CD14-positive monocyte (primary cell): Measurements from ENCODE around the gene ATP6V0E1. TPM values are rescaled to one million over a fixed set of nuclear protein-coding genes. Genes with fewer than 3 reads are reported as not detected.

Experiments used
- DNase-seq, 3 donors: peaks; one replicate each; pipeline ENCODE4 v3.0.0-alpha.2; 2011 to 2022
- H2AFZ ChIP-seq: 2 replicates; pipeline ENCODE4 v1.6.0; 2012; ENCODE audit warnings: mild to moderate bottlenecking, low read depth, low read length, inconsistent platforms; ENCODE audit not compliant: insufficient read depth, poor library complexity, severe bottlenecking
- H3K27ac ChIP-seq, 2 donors: 1 replicate in 1 of 2; 2 replicates in 1 of 2; pipeline ENCODE4 v1.5.1; 2012 to 2013; ENCODE audit warnings: low read length in 2 of 2, control low read depth in 1 of 2, inconsistent platforms in 1 of 2, low read depth in 1 of 2, mild to moderate bottlenecking in 1 of 2
- H3K27me3 ChIP-seq, 2 donors: one replicate each; pipeline versions ENCODE4 v1.6.0 to v1.6.1; 2011 to 2013; ENCODE audit warnings: low read length in 2 of 2; ENCODE audit not compliant: control insufficient read depth in 2 of 2, insufficient read depth in 2 of 2
- H3K36me3 ChIP-seq, 2 donors: replicated peaks in 1 of 2; 1 replicate in 1 of 2; 2 replicates in 1 of 2; pipeline versions ENCODE4 v1.5.1 to v1.6.1; 2012 to 2013; ENCODE audit warnings: low read length in 2 of 2, control low read depth in 1 of 2, inconsistent platforms in 1 of 2, mild to moderate bottlenecking in 1 of 2; ENCODE audit not compliant: insufficient read depth in 2 of 2, control insufficient read depth in 1 of 2
- H3K4me1 ChIP-seq, 2 donors: 1 replicate in 1 of 2; 2 replicates in 1 of 2; pipeline versions ENCODE4 v1.5.1 to v1.6.1; 2012 to 2013; ENCODE audit warnings: low read length in 2 of 2, control low read depth in 1 of 2, inconsistent platforms in 1 of 2, mild to moderate bottlenecking in 1 of 2, moderate library complexity in 1 of 2; ENCODE audit not compliant: insufficient read depth in 2 of 2, control insufficient read depth in 1 of 2
- H3K4me2 ChIP-seq: replicated peaks from 2 replicates; pipeline ENCODE3; 2012; ENCODE audit warnings: low read length, moderate library complexity, mild to moderate bottlenecking; ENCODE audit not compliant: poor library complexity, severe bottlenecking; ENCODE audit errors: extremely low read depth
- H3K4me3 ChIP-seq, 3 experiments: fragments of 200-600 bp in 1 of 3; sonication (generic) in 1 of 3; replicated peaks in 1 of 3; 1 replicate in 2 of 3; 2 replicates in 1 of 3; pipeline ENCODE4 v1.5.1; 2011 to 2013; ENCODE audit warnings: low read length in 3 of 3, mild to moderate bottlenecking in 3 of 3, control low read depth in 2 of 3, low read depth in 2 of 3, inconsistent platforms in 1 of 3, moderate library complexity in 1 of 3
- H3K79me2 ChIP-seq: 2 replicates; pipeline ENCODE4 v1.6.0; 2012; ENCODE audit warnings: mild to moderate bottlenecking, control low read depth, inconsistent platforms, low read length, moderate library complexity; ENCODE audit not compliant: insufficient read depth
- H3K9ac ChIP-seq: 2 replicates; pipeline ENCODE4 v1.6.0; 2017; ENCODE audit warnings: low read length, mild to moderate bottlenecking; ENCODE audit not compliant: insufficient read depth, poor library complexity, severe bottlenecking
- H3K9me3 ChIP-seq, 2 donors: replicated peaks in 1 of 2; 1 replicate in 1 of 2; 2 replicates in 1 of 2; pipeline versions ENCODE4 v1.5.1 to v1.6.1; 2012 to 2013; ENCODE audit warnings: low read length in 2 of 2, control low read depth in 1 of 2; ENCODE audit not compliant: control insufficient read depth in 1 of 2, insufficient read depth in 1 of 2
- H4K20me1 ChIP-seq: 2 replicates; pipeline ENCODE4 v1.6.0; 2012; ENCODE audit warnings: mild to moderate bottlenecking, low read length, control low read depth, moderate library complexity; ENCODE audit not compliant: insufficient read depth
- H3K27ac Mint-ChIP-seq, 7 donors: one replicate each; pipeline ENCODE4 v1.8.0; 2020; ENCODE audit warnings: mild to moderate bottlenecking in 7 of 7, mixed read lengths in 7 of 7, moderate library complexity in 6 of 7, inconsistent platforms in 2 of 7
- H3K27me3 Mint-ChIP-seq, 3 donors: one replicate each; pipeline ENCODE4 v1.8.0; 2021 to 2022; ENCODE audit warnings: low read depth in 3 of 3, mild to moderate bottlenecking in 3 of 3, mixed read lengths in 3 of 3, moderate library complexity in 3 of 3, inconsistent platforms in 1 of 3
- H3K36me3 Mint-ChIP-seq, 2 donors: one replicate each; pipeline ENCODE4 v1.8.0; 2020; ENCODE audit warnings: mixed read lengths in 2 of 2, inconsistent platforms in 1 of 2, mild to moderate bottlenecking in 1 of 2
- H3K4me1 Mint-ChIP-seq: one replicate; pipeline ENCODE4 v1.8.0; 2020; ENCODE audit warnings: mild to moderate bottlenecking, mixed read lengths
- H3K4me3 Mint-ChIP-seq, 2 donors: one replicate each; pipeline ENCODE4 v1.8.0; 2020; ENCODE audit warnings: mild to moderate bottlenecking in 2 of 2, mixed read lengths in 2 of 2, moderate library complexity in 1 of 2
- H3K9me3 Mint-ChIP-seq, 7 donors: one replicate each; pipeline ENCODE4 v1.8.0; 2020 to 2022; ENCODE audit warnings: mixed read lengths in 7 of 7, mild to moderate bottlenecking in 6 of 7, moderate library complexity in 6 of 7, inconsistent platforms in 2 of 7
- WGBS: methylation state at CpG from one replicate; pipeline ENCODE4 v1.1.5; 2013; ENCODE audit warnings: missing lambda C conversion rate; ENCODE audit not compliant: insufficient coverage; 5-methylcytosine and 5-hydroxymethylcytosine counted together
- intact Hi-C, 2 donors: fragments of 100-400 bp; cut with micrococcal nuclease; formaldehyde crosslinking; loops; one replicate each; pipeline versions ENCODE4 v1.15.0 to v1.15.1; 2023
- polyA plus RNA-seq, 3 donors: library from polyadenylated mRNA; depleted of rRNA in 1 of 3; unstranded in 2 of 3; stranded (reverse) in 1 of 3; fragments of 300-500 nt in 2 of 3; fragments of >200 nt in 1 of 3; fragmentation: Illumina TruSeq in 2 of 3; gene quantifications; 1 replicate in 2 of 3; 2 replicates in 1 of 3; pipeline ENCODE4 v1.2.3, GENCODE V29; 2012 to 2021
- TF ChIP-seq, protein P1 (sequence below): fragments of 200-600 bp; IDR thresholded peaks from one replicate; pipeline ENCODE4 v1.8.0; 2022; ENCODE audit warnings: antibody characterized with exemption, mild to moderate bottlenecking

Gene ATP6V0E1
- polyA plus RNA-seq, 3 donors, result 216 to 760 (median 698) TPM

DNA sequence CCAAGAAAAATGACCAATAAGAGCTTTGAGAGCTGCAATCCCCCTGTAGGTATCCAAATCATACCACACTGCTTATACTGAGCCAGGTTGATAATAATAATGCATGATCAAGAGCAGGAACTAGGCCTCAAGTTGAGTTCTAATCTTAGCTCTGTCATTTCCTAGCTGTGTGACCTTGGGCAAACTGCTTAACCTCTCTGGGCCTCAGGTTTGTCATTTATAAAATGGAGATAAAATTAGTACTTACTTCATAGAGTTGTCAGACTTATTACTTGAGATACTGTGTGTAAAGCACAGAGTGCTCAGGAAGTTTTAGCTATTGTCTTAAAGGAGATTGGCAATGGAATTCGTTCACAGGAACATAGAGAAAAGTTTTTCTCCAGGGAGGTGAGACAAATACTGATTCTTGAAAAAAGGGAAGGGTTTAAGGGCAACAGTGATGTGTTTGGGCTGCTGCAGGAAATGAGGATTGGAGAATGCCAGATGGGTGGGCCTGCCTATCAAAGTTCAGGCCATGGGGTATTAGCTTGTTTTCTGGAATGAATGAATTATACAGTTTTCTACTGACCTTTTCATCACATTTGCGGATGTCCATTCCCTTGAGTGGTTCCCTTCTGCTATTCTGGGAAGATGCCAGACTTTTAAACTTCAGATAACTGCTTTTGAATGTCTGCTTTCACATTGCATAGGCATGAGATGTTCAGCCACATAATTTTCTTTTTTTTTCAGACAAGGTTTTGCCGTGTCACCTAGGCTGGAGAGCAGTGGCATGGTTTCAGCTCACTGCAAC, 10.2 kb upstream of the ATP6V0E1 start:
- Histone ChIP-seq H2AFZ (no peak overlapping the region), H3K27ac (no peak overlapping the region), H3K9ac (no peak overlapping the region), H3K27me3 (peaks cover 0 to 6% of the 10 kb centered on the region in 2 donors), H3K79me2 (no peaks in the 10 kb centered on the region), H3K4me3 (no peak overlapping the region), H3K9me3 (no peaks in the 10 kb centered on the region), H4K20me1 (no peaks in the 10 kb centered on the region), H3K4me2 (no peak overlapping the region), H3K36me3 (no peaks in the 10 kb centered on the region), H3K4me1 (peaks cover 21 to 24% of the 10 kb centered on the region in 2 donors)
- Mint-ChIP-seq H3K36me3 (no peaks in the 10 kb centered on the region), H3K4me1 (peaks cover 19% of the 10 kb centered on the region), H3K27ac (no peak overlapping the region), H3K27me3 (peaks cover 0 to 7% (median 0%) of the 10 kb centered on the region in 3 donors), H3K9me3 (peaks cover 0 to 2% (median 0%) of the 10 kb centered on the region in 7 donors), H3K4me3 (no peak overlapping the region)
- DNase-seq, result no peak
- intact Hi-C loops, result loop anchor here in 1 of 2 donors (10.0 kb wide), 1 partner anchor 231 kb away; no protein-coding TSS in a partner anchor
- TF ChIP-seq, protein P1, sequence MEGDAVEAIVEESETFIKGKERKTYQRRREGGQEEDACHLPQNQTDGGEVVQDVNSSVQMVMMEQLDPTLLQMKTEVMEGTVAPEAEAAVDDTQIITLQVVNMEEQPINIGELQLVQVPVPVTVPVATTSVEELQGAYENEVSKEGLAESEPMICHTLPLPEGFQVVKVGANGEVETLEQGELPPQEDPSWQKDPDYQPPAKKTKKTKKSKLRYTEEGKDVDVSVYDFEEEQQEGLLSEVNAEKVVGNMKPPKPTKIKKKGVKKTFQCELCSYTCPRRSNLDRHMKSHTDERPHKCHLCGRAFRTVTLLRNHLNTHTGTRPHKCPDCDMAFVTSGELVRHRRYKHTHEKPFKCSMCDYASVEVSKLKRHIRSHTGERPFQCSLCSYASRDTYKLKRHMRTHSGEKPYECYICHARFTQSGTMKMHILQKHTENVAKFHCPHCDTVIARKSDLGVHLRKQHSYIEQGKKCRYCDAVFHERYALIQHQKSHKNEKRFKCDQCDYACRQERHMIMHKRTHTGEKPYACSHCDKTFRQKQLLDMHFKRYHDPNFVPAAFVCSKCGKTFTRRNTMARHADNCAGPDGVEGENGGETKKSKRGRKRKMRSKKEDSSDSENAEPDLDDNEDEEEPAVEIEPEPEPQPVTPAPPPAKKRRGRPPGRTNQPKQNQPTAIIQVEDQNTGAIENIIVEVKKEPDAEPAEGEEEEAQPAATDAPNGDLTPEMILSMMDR, result no peak
- 66% methylated on average over 3 of the region's 3 CpGs for WGBS

DNA sequence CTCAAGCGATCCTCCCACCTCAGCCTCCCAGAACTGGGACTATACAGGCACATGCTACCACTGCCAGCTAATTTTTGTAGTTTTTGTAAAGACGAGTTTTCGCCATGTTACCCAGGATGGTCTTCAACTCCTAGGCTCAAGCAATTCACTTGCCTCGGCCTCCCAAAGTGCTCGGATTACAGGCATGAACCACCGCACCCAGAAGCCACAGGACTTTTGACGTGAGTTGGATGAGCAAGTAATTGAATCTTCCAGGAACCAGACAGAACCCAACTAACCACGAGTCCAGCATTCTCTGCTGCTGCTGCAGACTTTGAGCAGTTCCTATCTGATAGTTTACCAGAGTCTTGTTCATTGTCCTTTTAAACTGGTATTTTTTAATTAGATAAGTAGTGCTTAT, 9.6 kb upstream of the ATP6V0E1 start:
- Mint-ChIP-seq H3K27me3 (peaks cover 0 to 7% (median 0%) of the 10 kb centered on the region in 3 donors), H3K4me1 (peaks cover 14% of the 10 kb centered on the region), H3K36me3 (no peaks in the 10 kb centered on the region), H3K9me3 (peaks cover 0 to 2% (median 0%) of the 10 kb centered on the region in 7 donors), H3K27ac (no peak overlapping the region), H3K4me3 (no peak overlapping the region)
- Histone ChIP-seq H4K20me1 (no peaks in the 10 kb centered on the region), H2AFZ (no peak overlapping the region), H3K27ac (no peak overlapping the region), H3K4me2 (no peak overlapping the region), H3K9me3 (no peaks in the 10 kb centered on the region), H3K36me3 (no peaks in the 10 kb centered on the region), H3K9ac (no peak overlapping the region), H3K4me3 (no peak overlapping the region), H3K4me1 (peaks cover 15 to 18% of the 10 kb centered on the region in 2 donors), H3K79me2 (no peaks in the 10 kb centered on the region), H3K27me3 (peaks cover 0 to 6% of the 10 kb centered on the region in 2 donors)
- no peak for DNase-seq
- intact Hi-C loops, result loop anchor here in 1 of 2 donors (10.0 kb wide), 1 partner anchor 231 kb away; no protein-coding TSS in a partner anchor
- WGBS, result 90% methylated on average over 7 of the region's 8 CpGs
- TF ChIP-seq, protein P1, result no peak
